GM18505 (cell line): ENCODE results near the gene HSPB8.
"Not testable (repeated sequence)": the region's sequence is repeated elsewhere in the genome, so short reads cannot be mapped to it uniquely, and the experiment has no call there.

Source experiments
- ATAC-seq: cut with Tn5 transposase; IDR thresholded peaks from one replicate; pipeline ENCODE4 v1.9.1; 2021; ENCODE audit not compliant: unreplicated experiment
- POLR2A ChIP-seq: IDR thresholded peaks from 4 replicates; pipeline ENCODE4 v1.6.1; 2011; ENCODE audit warnings: borderline replicate concordance; ENCODE audit not compliant: insufficient read depth, insufficient read length; ENCODE audit errors: extremely low read depth

The HSPB8 gene

DNA sequence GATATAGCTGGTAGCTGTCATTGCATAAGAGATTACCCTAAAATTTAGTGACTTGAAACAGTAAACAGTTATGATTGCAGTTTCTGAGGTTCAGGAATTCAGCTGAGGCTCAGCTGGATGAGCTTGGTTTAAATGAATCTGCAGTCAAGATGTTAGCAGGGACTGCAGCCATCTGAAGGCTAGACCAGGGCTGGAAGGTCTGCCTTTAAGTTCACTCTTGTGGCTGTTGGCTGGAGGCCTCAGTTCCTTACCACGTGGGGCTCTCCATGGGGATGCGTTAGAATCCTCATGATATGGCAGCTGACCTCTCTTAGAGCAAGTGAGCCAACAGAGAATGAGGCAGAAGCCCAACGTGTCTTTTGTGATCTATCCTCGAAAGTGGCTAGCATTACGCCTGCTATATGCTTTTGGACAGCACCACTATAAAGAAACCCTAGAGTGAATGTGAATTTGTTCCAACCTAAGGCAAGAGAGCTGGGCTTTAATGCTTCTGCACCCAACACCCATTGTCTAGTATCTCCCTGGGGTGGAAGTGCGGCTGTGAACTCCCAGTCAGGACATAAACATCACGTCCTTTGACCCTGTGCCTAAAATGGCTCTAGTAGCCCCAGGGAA lies 26.0 kb downstream of the HSPB8 start:
- TF ChIP-seq POLR2A = no peak
- ATAC-seq = no peak

GRCh38 chr12:119206348-119207062 lies 27.8 kb downstream of the HSPB8 start:
- no peak for ATAC-seq
- no peak for TF ChIP-seq POLR2A

DNA sequence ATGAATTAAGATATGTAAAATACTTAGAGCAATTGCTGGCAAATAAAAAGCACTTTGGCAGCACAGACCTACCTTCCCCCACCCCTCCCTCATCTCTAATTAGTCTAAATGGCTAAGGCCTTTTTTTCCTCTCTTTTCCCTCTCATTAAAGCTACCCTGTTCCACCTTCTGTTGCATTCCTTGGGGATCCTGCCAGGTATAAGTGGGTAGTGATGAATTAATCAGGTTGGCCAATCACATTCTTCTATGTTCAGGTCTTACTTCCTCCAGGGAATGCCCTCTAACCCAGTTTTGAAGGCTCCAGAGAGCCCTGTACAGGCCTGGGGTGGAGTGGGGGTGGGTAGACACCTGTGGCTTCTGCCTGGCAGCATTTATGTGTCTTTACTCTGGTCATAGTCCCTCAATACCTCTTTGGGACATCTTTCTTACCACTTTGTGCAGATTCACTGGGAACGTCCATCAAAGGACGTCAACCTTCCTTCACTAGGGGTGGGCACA lies 28.4 kb downstream of the HSPB8 start:
- no peak for TF ChIP-seq POLR2A
- no peak for ATAC-seq

- no peak for TF ChIP-seq POLR2A
Measured at GRCh38 chr12:119208626-119209061, 29.9 kb downstream of the HSPB8 start.

DNA sequence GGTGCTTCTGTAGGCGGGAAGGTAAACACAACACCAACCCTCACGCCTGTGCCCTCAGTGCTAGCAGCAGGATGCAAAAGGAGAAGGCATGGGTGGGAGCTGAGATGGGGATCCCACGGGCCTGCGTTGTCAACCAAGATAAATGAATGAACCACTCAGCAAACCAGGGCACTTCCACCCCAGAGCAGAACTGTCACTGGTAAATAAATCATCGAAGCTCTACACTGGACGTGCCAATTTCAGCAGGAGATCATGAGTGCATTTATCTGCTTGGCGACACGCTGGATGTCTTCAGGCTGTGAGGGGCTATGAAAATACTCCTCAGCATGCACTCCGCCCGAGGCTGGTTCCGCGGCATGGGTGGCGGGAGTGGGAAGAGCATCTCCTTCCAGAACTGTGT lies 33.2 kb downstream of the HSPB8 start:
- no peak for ATAC-seq
- no peak for TF ChIP-seq POLR2A

More at GRCh38 chr12:119208626-119209061, 29.9 kb downstream of the HSPB8 start:
- no peak for ATAC-seq

DNA sequence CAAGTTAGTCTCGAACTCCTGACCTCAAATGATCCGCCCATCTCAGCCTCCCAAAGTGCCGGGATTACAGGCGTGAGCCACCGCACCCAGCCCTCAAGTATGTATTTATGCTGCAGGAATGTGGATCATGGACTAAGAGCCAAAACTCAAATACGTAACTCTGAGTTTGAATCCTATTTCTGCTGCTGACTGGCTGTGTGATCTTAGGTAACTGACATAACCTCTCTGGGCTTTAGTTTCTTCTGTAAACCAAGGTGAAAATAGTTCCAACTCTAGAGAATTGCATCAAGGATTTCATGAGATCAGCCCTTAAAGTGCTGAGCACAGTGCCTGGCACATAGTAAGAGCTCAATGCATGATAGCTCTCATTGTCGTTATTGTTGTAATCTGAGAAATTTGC lies 37.4 kb downstream of the HSPB8 start:
- TF ChIP-seq POLR2A = no peak
- no peak for ATAC-seq

GRCh38 chr12:119218875-119219274 lies 40.1 kb downstream of the HSPB8 start:
- ATAC-seq = not testable (repeated sequence)

DNA sequence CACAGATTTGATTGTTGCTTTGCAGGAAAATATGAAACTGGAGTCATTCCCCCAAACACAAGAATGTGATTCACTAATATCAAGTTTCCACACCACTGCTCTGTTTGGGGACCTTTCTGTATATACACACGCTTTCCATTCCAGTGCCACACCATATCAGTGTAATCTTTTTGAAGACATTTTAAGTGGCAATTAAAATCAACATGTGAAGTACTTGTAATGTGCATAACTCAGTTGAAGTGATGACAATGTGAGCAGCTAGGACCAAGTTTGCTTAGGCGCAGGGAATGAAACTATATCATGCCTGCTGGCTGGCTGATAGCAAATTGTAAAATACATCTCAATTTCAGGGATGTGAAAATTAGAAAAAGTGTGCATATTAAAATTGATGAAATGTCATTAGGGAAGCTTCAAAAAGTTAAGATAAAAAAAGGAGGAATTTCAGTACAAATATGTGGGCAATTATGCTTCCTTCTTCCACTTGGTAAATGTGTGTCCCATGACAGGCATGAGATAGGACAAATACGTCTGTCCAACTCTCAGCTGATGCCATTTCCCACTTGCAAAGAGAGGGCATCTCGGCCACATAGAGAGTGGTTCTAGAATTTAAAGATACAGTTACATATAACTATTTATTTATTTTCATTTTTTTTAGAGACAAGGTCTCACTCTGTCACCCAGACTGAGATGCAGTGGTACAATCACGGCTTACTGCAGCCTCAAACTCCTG lies 43.7 kb downstream of the HSPB8 start:
- ATAC-seq = no peak
- no peak for TF ChIP-seq POLR2A

DNA sequence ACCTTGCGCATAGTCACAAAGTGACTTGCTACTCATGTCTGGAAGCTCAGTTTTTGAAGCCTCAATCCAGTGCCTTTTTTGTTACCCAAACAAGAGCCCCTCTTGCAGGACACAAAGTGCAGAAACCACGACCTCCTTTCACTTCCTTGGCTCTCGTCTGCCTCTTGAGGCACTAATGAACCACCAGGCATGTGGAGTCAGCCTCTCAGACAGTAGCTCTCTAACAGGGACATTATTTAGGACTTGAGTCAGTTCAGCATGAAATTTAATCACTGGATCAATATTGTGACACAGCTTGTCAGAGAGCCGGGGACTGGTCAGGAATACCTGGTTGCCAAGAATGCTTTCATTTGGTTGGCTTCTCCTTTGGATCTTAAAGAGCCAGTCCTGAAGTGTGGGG lies 46.7 kb downstream of the HSPB8 start:
- no peak for TF ChIP-seq POLR2A
- no peak for ATAC-seq

DNA sequence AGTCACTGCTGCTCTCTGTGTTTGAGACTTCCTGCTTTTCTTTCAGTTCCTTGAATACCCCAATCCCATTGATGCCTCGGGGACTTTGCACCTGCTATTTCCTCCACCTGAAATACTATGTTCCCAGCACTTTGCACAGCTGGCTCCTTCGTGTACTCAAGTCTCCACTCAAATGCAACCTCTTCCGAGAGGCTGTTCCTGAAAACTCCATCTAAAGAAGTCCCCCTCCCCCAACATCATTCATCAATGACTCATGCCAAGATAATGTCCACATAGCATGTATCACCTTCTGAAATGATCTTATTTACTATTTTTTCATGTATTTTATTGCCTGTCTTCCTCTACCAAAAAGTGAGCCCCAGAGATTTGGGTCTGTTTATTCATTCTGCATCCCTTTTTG lies 48.6 kb downstream of the HSPB8 start:
- ATAC-seq = no peak
- no peak for TF ChIP-seq POLR2A

- ATAC-seq = no peak
- no peak for TF ChIP-seq POLR2A
Measured at GRCh38 chr12:119229205-119229604, 50.5 kb downstream of the HSPB8 start.

- no peak for ATAC-seq
- TF ChIP-seq POLR2A = no peak
Measured at GRCh38 chr12:119229837-119230236, 51.1 kb downstream of the HSPB8 start.

- TF ChIP-seq POLR2A = no peak
- no peak for ATAC-seq
Measured at GRCh38 chr12:119230807-119231206, 52.1 kb downstream of the HSPB8 start.

GRCh38 chr12:119231774-119232173 lies 53.0 kb downstream of the HSPB8 start:
- no peak for ATAC-seq
- no peak for TF ChIP-seq POLR2A
